Inflammatory macrophage treated with lipopolysaccharide for 4 hours (primary cell): ENCODE measurements around the gene LDLRAD1.
A peak's percentile ranks its signal among the peaks of the same experiment; 100 is the strongest.
"Not testable (repeated sequence)": the region's sequence is repeated elsewhere in the genome, so short reads cannot be mapped to it uniquely, and the experiment has no call there.

Experiments
- DNase-seq: peaks from one replicate; pipeline ENCODE4 v3.0.0-alpha.2; 2020

Gene LDLRAD1

GRCh38 chr1:53992085-53992874 lies 25.7 kb downstream of the LDLRAD1 start:
- no peak for DNase-seq

- no peak for DNase-seq
These were observed 30.1 kb downstream of the LDLRAD1 start for GRCh38 chr1:53987880-53988279.

DNA sequence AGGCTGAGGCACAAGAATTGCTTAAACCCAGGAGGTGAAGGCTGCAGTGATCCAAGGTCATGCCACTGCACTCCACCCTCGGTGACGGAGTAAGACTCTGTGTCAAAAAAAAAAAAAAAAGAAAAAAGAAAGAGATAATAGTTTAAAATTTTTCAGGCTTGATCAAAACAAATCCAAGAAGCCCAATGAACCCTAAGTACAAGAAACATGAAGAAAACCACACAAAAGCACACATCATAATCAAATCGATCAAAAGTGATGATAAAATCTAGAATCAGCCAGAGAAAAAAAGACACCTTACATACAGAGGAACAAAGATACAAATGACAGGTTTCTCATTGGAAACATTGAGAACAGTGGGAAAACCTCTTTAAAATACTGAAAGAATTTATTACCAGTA lies 31.5 kb downstream of the LDLRAD1 start:
- DNase-seq, result no peak

- no peak for DNase-seq
These were observed 33.3 kb downstream of the LDLRAD1 start for GRCh38 chr1:53984726-53985125.

GRCh38 chr1:53982763-53983104 lies 35.3 kb downstream of the LDLRAD1 start:
- no peak for DNase-seq

- DNase-seq, result peak; percentile 30
These were observed 35.8 kb downstream of the LDLRAD1 start for GRCh38 chr1:53982034-53982762.

GRCh38 chr1:53981220-53981619 lies 36.8 kb downstream of the LDLRAD1 start:
- DNase-seq, result no peak

DNA sequence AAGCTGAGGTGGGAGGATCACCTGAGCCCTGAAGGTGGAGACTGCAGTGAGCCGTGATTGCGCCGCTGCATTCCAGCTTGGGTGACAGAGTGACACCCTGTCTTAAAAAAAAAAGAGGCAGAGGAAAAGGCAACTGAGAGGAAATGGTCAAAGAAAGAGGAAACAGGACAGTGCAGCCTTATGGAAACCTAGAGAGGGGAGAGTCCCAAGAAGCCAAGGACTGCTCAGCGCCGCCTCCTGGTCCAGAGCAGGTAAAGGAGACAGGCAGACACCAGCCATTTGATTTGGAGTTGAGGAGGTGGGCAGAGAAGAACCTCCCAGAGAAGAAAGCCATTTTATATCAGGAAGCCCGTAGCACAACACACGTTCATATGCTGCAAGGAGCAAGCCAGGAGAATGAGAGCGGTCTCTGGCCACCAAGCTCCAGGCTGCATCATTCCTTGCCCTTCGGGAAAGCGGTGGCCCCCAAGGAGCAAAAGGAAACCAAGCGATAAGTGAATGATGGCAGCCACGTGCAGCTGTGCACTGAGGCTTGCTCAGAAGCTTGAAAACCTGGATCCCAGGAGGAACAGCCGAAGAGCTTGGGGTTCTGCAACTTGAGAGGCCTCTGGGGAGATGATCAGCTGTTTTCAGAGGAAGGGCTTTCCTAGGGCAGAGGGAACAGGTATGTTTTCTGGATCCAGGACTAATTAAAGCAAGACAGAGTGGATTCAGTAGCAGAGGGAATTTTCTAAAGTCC lies 38.1 kb downstream of the LDLRAD1 start:
- peak; percentile 51 for DNase-seq

DNA sequence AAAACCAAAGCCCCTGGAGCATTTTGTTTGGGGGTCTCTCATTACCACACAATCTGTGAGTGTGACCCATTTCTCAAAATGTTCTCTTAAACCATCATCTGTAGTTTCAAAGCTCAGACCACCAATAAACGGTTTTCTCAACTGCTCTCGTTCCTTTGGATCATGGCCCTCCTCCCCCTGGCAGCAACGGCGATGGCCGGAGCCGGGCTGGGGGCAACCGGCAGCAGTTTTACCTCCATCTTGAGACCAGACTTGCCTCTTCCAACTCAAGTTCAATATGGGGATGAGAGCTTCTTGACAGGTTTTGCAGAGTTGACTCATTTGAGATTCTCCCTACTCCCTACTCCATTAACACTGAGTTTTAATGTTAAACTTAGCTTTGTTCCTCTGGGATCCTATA lies 42.1 kb downstream of the LDLRAD1 start:
- no peak for DNase-seq

DNA sequence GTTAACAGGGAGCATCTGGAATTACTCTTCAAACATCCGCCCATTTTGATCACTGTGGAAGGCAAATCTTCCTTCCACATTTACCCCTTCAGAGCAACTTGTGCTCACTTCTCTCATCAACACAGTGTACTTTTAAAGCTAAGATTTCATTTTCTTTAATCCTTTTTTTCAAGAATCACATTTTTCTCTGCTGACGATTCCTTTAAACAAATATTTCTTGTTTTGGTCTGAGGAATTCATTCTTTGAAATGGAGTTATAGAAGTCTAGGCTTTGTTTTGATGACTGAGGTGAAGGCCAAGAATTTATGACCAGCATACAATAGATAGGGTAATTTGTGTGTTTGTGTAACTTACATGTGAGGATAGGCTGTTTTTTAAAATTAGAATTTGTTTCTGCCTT lies 46.3 kb downstream of the LDLRAD1 start:
- DNase-seq, result no peak

GRCh38 chr1:53969323-53969722 lies 48.7 kb downstream of the LDLRAD1 start:
- not testable (repeated sequence) for DNase-seq

GRCh38 chr1:53968125-53968513 lies 49.9 kb downstream of the LDLRAD1 start:
- DNase-seq, result no peak

- no peak for DNase-seq
These were observed 50.4 kb downstream of the LDLRAD1 start for GRCh38 chr1:53967409-53968124.

- DNase-seq, result no peak
These were observed 51.2 kb downstream of the LDLRAD1 start for GRCh38 chr1:53966794-53967193.

- DNase-seq, result no peak
These were observed 53.9 kb downstream of the LDLRAD1 start for GRCh38 chr1:53964109-53964508.

GRCh38 chr1:53963460-53963859 lies 54.5 kb downstream of the LDLRAD1 start:
- no peak for DNase-seq

- DNase-seq, result no peak
These were observed 55.6 kb downstream of the LDLRAD1 start for GRCh38 chr1:53962395-53962794.

DNA sequence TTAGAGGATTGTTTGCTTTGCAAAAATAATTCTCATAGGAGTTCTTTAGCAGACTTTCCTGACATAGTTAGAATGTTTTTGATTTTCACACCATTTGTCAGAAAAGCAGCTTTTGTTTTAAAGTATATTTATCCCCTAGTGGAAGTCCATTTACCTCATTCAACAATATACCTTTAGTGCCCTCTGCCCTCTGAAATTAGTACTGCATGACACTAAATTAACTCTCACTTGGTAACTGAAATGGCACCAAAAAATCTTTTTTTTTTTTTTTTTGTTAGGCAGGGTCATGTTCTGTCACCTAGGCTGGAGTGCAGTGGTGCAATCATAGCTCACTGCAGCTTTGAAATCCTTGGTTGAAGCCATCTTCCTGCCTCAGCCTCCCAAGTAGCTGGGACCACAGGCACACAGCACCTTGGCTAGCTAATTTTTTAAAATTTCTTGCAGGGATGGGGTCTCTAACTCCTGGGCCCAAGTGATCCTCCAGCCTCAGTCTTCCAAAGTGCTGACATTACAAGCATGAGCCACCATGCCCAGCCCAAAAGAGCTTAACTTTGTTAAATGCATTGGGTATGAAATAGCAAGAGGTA lies 58.2 kb downstream of the LDLRAD1 start:
- DNase-seq, result peak; percentile 50
